ENCODE results near the gene DOK6.

Gene DOK6

GRCh38 chr18:69677595-69677994, 276.9 kb downstream of the DOK6 start:
- Histone ChIP-seq H3K9me3 (ENCODE audit: control insufficient read depth in 2 of 2, low read length in 2 of 2) (no peaks in the 10 kb centered on the region), H3K4me1 (ENCODE audit: control insufficient read depth, insufficient read depth, low read length) (no peaks in the 10 kb centered on the region), H3K9ac (ENCODE audit: low read length in 2 of 2) (no peak overlapping the region), H3K4me3 (ENCODE audit: low read length in 2 of 2) (no peak overlapping the region), H3K27me3 (ENCODE audit: control insufficient read depth in 1 of 2, insufficient read depth in 2 of 2, low read length in 2 of 2) (no peaks in the 10 kb centered on the region), H3K27ac (ENCODE audit: low read length) (no peak overlapping the region), H3K36me3 (ENCODE audit: control insufficient read depth in 2 of 2, insufficient read depth in 2 of 2, low read length in 2 of 2) (no peaks in the 10 kb centered on the region)

GRCh38 chr18:69680123-69680522, 279.4 kb downstream of the DOK6 start:
- Histone ChIP-seq H3K9me3 (ENCODE audit: control insufficient read depth in 2 of 2, low read length in 2 of 2) (no peaks in the 10 kb centered on the region), H3K36me3 (ENCODE audit: control insufficient read depth in 2 of 2, insufficient read depth in 2 of 2, low read length in 2 of 2) (no peaks in the 10 kb centered on the region), H3K4me3 (ENCODE audit: low read length in 2 of 2) (no peak overlapping the region), H3K27me3 (ENCODE audit: control insufficient read depth in 1 of 2, insufficient read depth in 2 of 2, low read length in 2 of 2) (no peaks in the 10 kb centered on the region), H3K9ac (ENCODE audit: low read length in 2 of 2) (no peak overlapping the region), H3K27ac (ENCODE audit: low read length) (no peak overlapping the region), H3K4me1 (ENCODE audit: control insufficient read depth, insufficient read depth, low read length) (no peaks in the 10 kb centered on the region)

- Histone ChIP-seq H3K27ac (ENCODE audit: low read length) (no peak overlapping the region), H3K27me3 (ENCODE audit: control insufficient read depth in 1 of 2, insufficient read depth in 2 of 2, low read length in 2 of 2) (no peaks in the 10 kb centered on the region), H3K9me3 (ENCODE audit: control insufficient read depth in 2 of 2, low read length in 2 of 2) (no peaks in the 10 kb centered on the region), H3K4me3 (ENCODE audit: low read length in 2 of 2) (no peak overlapping the region), H3K9ac (ENCODE audit: low read length in 2 of 2) (no peak overlapping the region), H3K4me1 (ENCODE audit: control insufficient read depth, insufficient read depth, low read length) (no peaks in the 10 kb centered on the region), H3K36me3 (ENCODE audit: control insufficient read depth in 2 of 2, insufficient read depth in 2 of 2, low read length in 2 of 2) (no peaks in the 10 kb centered on the region)
Measured at GRCh38 chr18:69683176-69683575, 282.5 kb downstream of the DOK6 start.

GRCh38 chr18:69684789-69685188, 284.1 kb downstream of the DOK6 start:
- Histone ChIP-seq H3K36me3 (ENCODE audit: control insufficient read depth in 2 of 2, insufficient read depth in 2 of 2, low read length in 2 of 2) (no peaks in the 10 kb centered on the region), H3K4me3 (ENCODE audit: low read length in 2 of 2) (no peak overlapping the region), H3K27me3 (ENCODE audit: control insufficient read depth in 1 of 2, insufficient read depth in 2 of 2, low read length in 2 of 2) (no peaks in the 10 kb centered on the region), H3K4me1 (ENCODE audit: control insufficient read depth, insufficient read depth, low read length) (no peaks in the 10 kb centered on the region), H3K9me3 (ENCODE audit: control insufficient read depth in 2 of 2, low read length in 2 of 2) (no peaks in the 10 kb centered on the region), H3K27ac (ENCODE audit: low read length) (no peak overlapping the region), H3K9ac (ENCODE audit: low read length in 2 of 2) (no peak overlapping the region)

GRCh38 chr18:69686861-69687260, 286.2 kb downstream of the DOK6 start:
- H3K4me1 ChIP-seq (ENCODE audit: control insufficient read depth, insufficient read depth, low read length): no peaks in the 10 kb centered on the region
- no peaks in the 10 kb centered on the region for H3K27me3 ChIP-seq (ENCODE audit: control insufficient read depth in 1 of 2, insufficient read depth in 2 of 2, low read length in 2 of 2)
- H3K4me3 ChIP-seq (ENCODE audit: low read length in 2 of 2): no peak overlapping the region
- no peaks in the 10 kb centered on the region for H3K9me3 ChIP-seq (ENCODE audit: control insufficient read depth in 2 of 2, low read length in 2 of 2)
- no peak overlapping the region for H3K27ac ChIP-seq (ENCODE audit: low read length)
- H3K9ac ChIP-seq (ENCODE audit: low read length in 2 of 2): no peak overlapping the region
- no peaks in the 10 kb centered on the region for H3K36me3 ChIP-seq (ENCODE audit: control insufficient read depth in 2 of 2, insufficient read depth in 2 of 2, low read length in 2 of 2)

GRCh38 chr18:69689121-69689759, 288.6 kb downstream of the DOK6 start:
- H3K4me3 ChIP-seq (ENCODE audit: low read length in 2 of 2): no peak overlapping the region
- no peaks in the 10 kb centered on the region for H3K36me3 ChIP-seq (ENCODE audit: control insufficient read depth in 2 of 2, insufficient read depth in 2 of 2, low read length in 2 of 2)
- H3K9ac ChIP-seq (ENCODE audit: low read length in 2 of 2): no peak overlapping the region
- H3K27ac ChIP-seq (ENCODE audit: low read length): no peak overlapping the region
- no peaks in the 10 kb centered on the region for H3K27me3 ChIP-seq (ENCODE audit: control insufficient read depth in 1 of 2, insufficient read depth in 2 of 2, low read length in 2 of 2)
- H3K9me3 ChIP-seq (ENCODE audit: control insufficient read depth in 2 of 2, low read length in 2 of 2): no peaks in the 10 kb centered on the region
- no peaks in the 10 kb centered on the region for H3K4me1 ChIP-seq (ENCODE audit: control insufficient read depth, insufficient read depth, low read length)

- H3K4me3 ChIP-seq (ENCODE audit: low read length in 2 of 2): no peak overlapping the region
- H3K27ac ChIP-seq (ENCODE audit: low read length): no peak overlapping the region
- no peak overlapping the region for H3K9ac ChIP-seq (ENCODE audit: low read length in 2 of 2)
- H3K4me1 ChIP-seq (ENCODE audit: control insufficient read depth, insufficient read depth, low read length): no peaks in the 10 kb centered on the region
- H3K27me3 ChIP-seq (ENCODE audit: control insufficient read depth in 1 of 2, insufficient read depth in 2 of 2, low read length in 2 of 2): no peaks in the 10 kb centered on the region
- no peaks in the 10 kb centered on the region for H3K9me3 ChIP-seq (ENCODE audit: control insufficient read depth in 2 of 2, low read length in 2 of 2)
- H3K36me3 ChIP-seq (ENCODE audit: control insufficient read depth in 2 of 2, insufficient read depth in 2 of 2, low read length in 2 of 2): no peaks in the 10 kb centered on the region
Measured at GRCh38 chr18:69691008-69691760, 290.5 kb downstream of the DOK6 start.

GRCh38 chr18:69697069-69697468, 296.4 kb downstream of the DOK6 start:
- no peaks in the 10 kb centered on the region for H3K36me3 ChIP-seq (ENCODE audit: control insufficient read depth in 2 of 2, insufficient read depth in 2 of 2, low read length in 2 of 2)
- no peak overlapping the region for H3K9ac ChIP-seq (ENCODE audit: low read length in 2 of 2)
- H3K4me3 ChIP-seq (ENCODE audit: low read length in 2 of 2): no peak overlapping the region
- no peaks in the 10 kb centered on the region for H3K9me3 ChIP-seq (ENCODE audit: control insufficient read depth in 2 of 2, low read length in 2 of 2)
- H3K27ac ChIP-seq (ENCODE audit: low read length): no peak overlapping the region
- H3K4me1 ChIP-seq (ENCODE audit: control insufficient read depth, insufficient read depth, low read length): no peaks in the 10 kb centered on the region
- no peaks in the 10 kb centered on the region for H3K27me3 ChIP-seq (ENCODE audit: control insufficient read depth in 1 of 2, insufficient read depth in 2 of 2, low read length in 2 of 2)

- Histone ChIP-seq H3K27me3 (ENCODE audit: control insufficient read depth in 1 of 2, insufficient read depth in 2 of 2, low read length in 2 of 2) (no peaks in the 10 kb centered on the region), H3K4me3 (ENCODE audit: low read length in 2 of 2) (no peak overlapping the region), H3K27ac (ENCODE audit: low read length) (no peak overlapping the region), H3K4me1 (ENCODE audit: control insufficient read depth, insufficient read depth, low read length) (no peaks in the 10 kb centered on the region), H3K9me3 (ENCODE audit: control insufficient read depth in 2 of 2, low read length in 2 of 2) (no peaks in the 10 kb centered on the region), H3K36me3 (ENCODE audit: control insufficient read depth in 2 of 2, insufficient read depth in 2 of 2, low read length in 2 of 2) (no peaks in the 10 kb centered on the region), H3K9ac (ENCODE audit: low read length in 2 of 2) (no peak overlapping the region)
Measured at GRCh38 chr18:69697689-69698088, 297.0 kb downstream of the DOK6 start.

- no peaks in the 10 kb centered on the region for H3K27me3 ChIP-seq (ENCODE audit: control insufficient read depth in 1 of 2, insufficient read depth in 2 of 2, low read length in 2 of 2)
- no peak overlapping the region for H3K4me3 ChIP-seq (ENCODE audit: low read length in 2 of 2)
- H3K9me3 ChIP-seq (ENCODE audit: control insufficient read depth in 2 of 2, low read length in 2 of 2): no peaks in the 10 kb centered on the region
- no peaks in the 10 kb centered on the region for H3K4me1 ChIP-seq (ENCODE audit: control insufficient read depth, insufficient read depth, low read length)
- no peak overlapping the region for H3K9ac ChIP-seq (ENCODE audit: low read length in 2 of 2)
- H3K36me3 ChIP-seq (ENCODE audit: control insufficient read depth in 2 of 2, insufficient read depth in 2 of 2, low read length in 2 of 2): no peaks in the 10 kb centered on the region
- no peak overlapping the region for H3K27ac ChIP-seq (ENCODE audit: low read length)
Measured at GRCh38 chr18:69701305-69701704, 300.6 kb downstream of the DOK6 start.

GRCh38 chr18:69703461-69703860, 302.8 kb downstream of the DOK6 start:
- Histone ChIP-seq H3K4me1 (ENCODE audit: control insufficient read depth, insufficient read depth, low read length) (no peaks in the 10 kb centered on the region), H3K9me3 (ENCODE audit: control insufficient read depth in 2 of 2, low read length in 2 of 2) (no peaks in the 10 kb centered on the region), H3K9ac (ENCODE audit: low read length in 2 of 2) (no peak overlapping the region), H3K4me3 (ENCODE audit: low read length in 2 of 2) (no peak overlapping the region), H3K27ac (ENCODE audit: low read length) (no peak overlapping the region), H3K36me3 (ENCODE audit: control insufficient read depth in 2 of 2, insufficient read depth in 2 of 2, low read length in 2 of 2) (no peaks in the 10 kb centered on the region), H3K27me3 (ENCODE audit: control insufficient read depth in 1 of 2, insufficient read depth in 2 of 2, low read length in 2 of 2) (no peaks in the 10 kb centered on the region)

Data from stomach smooth muscle (tissue), 2 donors.